Neural cell (in vitro differentiated cells): ENCODE results near the gene STAT6. TPM values are rescaled to one million over a fixed set of nuclear protein-coding genes. Genes with fewer than 3 reads are reported as not detected.

Experiments used
- H2AFZ ChIP-seq: fragments of 200-600, 300-800 bp; sonication (generic), shearing (Covaris generic); 2 replicates; pipeline ENCODE4 v1.6.0; 2014; ENCODE audit warnings: low read depth, mild to moderate bottlenecking, antibody characterized with exemption, low read length, moderate library complexity
- H3F3A ChIP-seq: fragments of 200-600 bp; shearing (Covaris generic); 2 replicates; pipeline ENCODE4 v1.6.1; 2016; ENCODE audit warnings: mild to moderate bottlenecking, moderate library complexity, mixed read lengths, antibody characterized with exemption, low read length; ENCODE audit not compliant: insufficient read depth, poor library complexity, severe bottlenecking
- H3K27ac ChIP-seq: fragments of 200-600, 300-800 bp; sonication (generic), shearing (Covaris generic); 2 replicates; pipeline ENCODE4 v1.5.1; 2014; ENCODE audit warnings: mild to moderate bottlenecking, low read length, moderate library complexity
- H3K27me3 ChIP-seq: fragments of 300-800, 200-600 bp; sonication (generic), shearing (Covaris generic); 2 replicates; pipeline ENCODE4 v1.6.0; 2014; ENCODE audit warnings: mild to moderate bottlenecking, low read depth, low read length, moderate library complexity; ENCODE audit not compliant: insufficient read depth
- H3K36me3 ChIP-seq: fragments of 300-800, 200-600 bp; sonication (generic), shearing (Covaris generic); 2 replicates; pipeline ENCODE4 v1.5.1; 2014; ENCODE audit warnings: mild to moderate bottlenecking, antibody characterized with exemption, low read length, moderate library complexity; ENCODE audit not compliant: insufficient read depth
- H3K4me2 ChIP-seq: fragments of 300-800, 200-600 bp; sonication (generic), shearing (Covaris generic); 2 replicates; pipeline ENCODE4 v1.6.0; 2014; ENCODE audit warnings: mild to moderate bottlenecking, low read length
- H3K4me3 ChIP-seq: fragments of 300-800, 200-600 bp; sonication (generic), shearing (Covaris generic); 2 replicates; pipeline ENCODE4 v1.5.1; 2014; ENCODE audit warnings: mild to moderate bottlenecking, low read length, moderate library complexity
- H3K79me2 ChIP-seq: fragments of 200-600 bp; shearing (Covaris generic); replicated peaks from 2 replicates; pipeline ENCODE4 v1.6.0; 2014; ENCODE audit warnings: mild to moderate bottlenecking, low read length, moderate library complexity; ENCODE audit not compliant: insufficient read depth
- H3K9ac ChIP-seq: fragments of 300-800, 200-600 bp; sonication (generic), shearing (Covaris generic); 2 replicates; pipeline ENCODE4 v1.6.1; 2016; ENCODE audit warnings: mild to moderate bottlenecking, low read length, mixed read lengths
- H3K9me2 ChIP-seq: fragments of 200-600 bp; shearing (Covaris generic); 2 replicates; pipeline ENCODE4 v1.6.1; 2016; ENCODE audit warnings: mild to moderate bottlenecking, low read length, mixed read lengths; ENCODE audit not compliant: insufficient read depth
- H3K9me3 ChIP-seq: fragments of 200-600, 300-800 bp; sonication (generic), shearing (Covaris generic); 2 replicates; pipeline ENCODE4 v1.6.1; 2016; ENCODE audit warnings: mild to moderate bottlenecking, mixed run types, low read length, moderate library complexity, mixed read lengths
- H4K20me1 ChIP-seq: fragments of 200-600 bp; shearing (Covaris generic); 2 replicates; pipeline ENCODE4 v1.6.1; 2016; ENCODE audit warnings: mild to moderate bottlenecking, mixed run types; ENCODE audit not compliant: insufficient read depth
- CTCF ChIP-seq: fragments of 450-650 bp; IDR thresholded peaks from 2 replicates; pipeline ENCODE4 v1.5.1; 2014; ENCODE audit warnings: antibody characterized with exemption, mild to moderate bottlenecking, moderate library complexity; ENCODE audit not compliant: poor library complexity, severe bottlenecking
- EP300 ChIP-seq: fragments of 450-650 bp; conservative IDR thresholded peaks from 2 replicates; pipeline ENCODE4 v1.6.1; 2014; ENCODE audit warnings: antibody characterized with exemption, mild to moderate bottlenecking, moderate library complexity; ENCODE audit not compliant: poor library complexity, severe bottlenecking
- EZH2 ChIP-seq: fragments of 200-600, 300-800 bp; shearing (Covaris generic), sonication (generic); IDR thresholded peaks from 2 replicates; pipeline ENCODE4 v1.6.1; 2014; ENCODE audit warnings: antibody characterized with exemption, low read length, borderline replicate concordance, mild to moderate bottlenecking; ENCODE audit not compliant: insufficient read depth, poor library complexity, severe bottlenecking
- MXI1 ChIP-seq: fragments of 450-650 bp; conservative IDR thresholded peaks from 2 replicates; pipeline ENCODE4 v1.6.1; 2014; ENCODE audit warnings: antibody characterized with exemption, mild to moderate bottlenecking; ENCODE audit not compliant: poor library complexity, severe bottlenecking
- POLR2AphosphoS5 ChIP-seq: IDR thresholded peaks from 2 replicates; pipeline ENCODE4 v1.6.1; 2012
- RAD21 ChIP-seq: fragments of 450-650 bp; conservative IDR thresholded peaks from 2 replicates; pipeline ENCODE4 v1.6.1; 2014; ENCODE audit warnings: antibody characterized with exemption, mild to moderate bottlenecking, moderate library complexity
- REST ChIP-seq: IDR thresholded peaks from 2 replicates; pipeline ENCODE4 v1.6.1; 2012; ENCODE audit warnings: borderline replicate concordance
- SMC3 ChIP-seq: fragments of 450-650 bp; conservative IDR thresholded peaks from 2 replicates; pipeline ENCODE4 v1.6.1; 2014; ENCODE audit warnings: antibody characterized with exemption, mild to moderate bottlenecking, moderate library complexity; ENCODE audit not compliant: poor library complexity
- TAF1 ChIP-seq: IDR thresholded peaks from 2 replicates; pipeline ENCODE4 v1.6.1; 2012; ENCODE audit warnings: low read depth
- polyA plus RNA-seq: library from polyadenylated mRNA; depleted of rRNA; stranded (reverse); fragments of >200 nt; gene quantifications from 2 replicates; pipeline ENCODE4 v1.2.3, GENCODE V29; 2014

The STAT6 gene
- polyA plus RNA-seq, 1 donor from 2014 or later = not detected

GRCh38 chr12:57049890-57050289, 61.3 kb downstream of the STAT6 start, which contains the start of gene MYO1A:
Gene MYO1A (minus strand): TSS chr12:57050129. CDS start chr12:57048323, 1,806 bp downstream.
- no peaks in the 10 kb centered on the region for H3K9me3 ChIP-seq
- no peaks in the 10 kb centered on the region for H3K27me3 ChIP-seq
- no peaks in the 10 kb centered on the region for H3K9me2 ChIP-seq
- TF ChIP-seq EP300 = no peak
- TF ChIP-seq REST = no peak
- no peak for TF ChIP-seq RAD21
- no peak for TF ChIP-seq POLR2AphosphoS5
- TF ChIP-seq SMC3 = no peak
- TF ChIP-seq MXI1 = no peak
- no peak for TF ChIP-seq TAF1
- no peak for TF ChIP-seq EZH2
- no peak for TF ChIP-seq CTCF
- no peaks in the 10 kb centered on the region for H3K36me3 ChIP-seq
- no peak within 1 kb of the TSS for H3K4me3 ChIP-seq
- H2AFZ ChIP-seq = no peak within 1 kb of the TSS
- H3K79me2 ChIP-seq = no peaks in the 10 kb centered on the region
- no peak within 1 kb of the TSS for H3K9ac ChIP-seq
- H3K4me2 ChIP-seq = no peak within 1 kb of the TSS
- H3F3A ChIP-seq = no peaks in the 10 kb centered on the region
- no peaks in the 10 kb centered on the region for H4K20me1 ChIP-seq
- no peak within 1 kb of the TSS for H3K27ac ChIP-seq

GRCh38 chr12:57049119-57049446, 62.1 kb downstream of the STAT6 start:
- H3F3A ChIP-seq = no peaks in the 10 kb centered on the region
- no peak overlapping the region for H2AFZ ChIP-seq
- H3K27me3 ChIP-seq = no peaks in the 10 kb centered on the region
- H3K9me2 ChIP-seq = no peaks in the 10 kb centered on the region
- no peaks in the 10 kb centered on the region for H3K79me2 ChIP-seq
- TF ChIP-seq EZH2 (no peak), EP300 (no peak), MXI1 (no peak), REST (no peak), RAD21 (no peak), CTCF (no peak), POLR2AphosphoS5 (no peak), TAF1 (no peak), SMC3 (no peak)
- no peaks in the 10 kb centered on the region for H3K9me3 ChIP-seq
- H3K4me3 ChIP-seq = no peak overlapping the region
- H3K4me2 ChIP-seq = no peak overlapping the region
- H3K36me3 ChIP-seq = no peaks in the 10 kb centered on the region
- H4K20me1 ChIP-seq = no peaks in the 10 kb centered on the region
- no peak overlapping the region for H3K9ac ChIP-seq
- no peak overlapping the region for H3K27ac ChIP-seq
